Tibial nerve (tissue), 3 donors: ENCODE data around the gene GARIN6.

Experiments used
- POLR2A ChIP-seq, 2 donors: fragments of 450-650 bp; IDR thresholded peaks; one replicate each; pipeline ENCODE4 v1.6.1; 2017; ENCODE audit warnings: antibody characterized with exemption in 2 of 2, mild to moderate bottlenecking in 2 of 2, moderate library complexity in 2 of 2
- TF ChIP-seq, protein P1 (sequence below), 5 experiments: fragments of 200-600 bp in 3 of 5; fragments of 450-650 bp in 2 of 5; sonication (generic) in 3 of 5; IDR thresholded peaks; one replicate each; pipeline ENCODE4 v1.5.1; 2016 to 2019; ENCODE audit warnings: antibody characterized with exemption in 5 of 5, mild to moderate bottlenecking in 3 of 5, moderate library complexity in 2 of 5

DNA sequence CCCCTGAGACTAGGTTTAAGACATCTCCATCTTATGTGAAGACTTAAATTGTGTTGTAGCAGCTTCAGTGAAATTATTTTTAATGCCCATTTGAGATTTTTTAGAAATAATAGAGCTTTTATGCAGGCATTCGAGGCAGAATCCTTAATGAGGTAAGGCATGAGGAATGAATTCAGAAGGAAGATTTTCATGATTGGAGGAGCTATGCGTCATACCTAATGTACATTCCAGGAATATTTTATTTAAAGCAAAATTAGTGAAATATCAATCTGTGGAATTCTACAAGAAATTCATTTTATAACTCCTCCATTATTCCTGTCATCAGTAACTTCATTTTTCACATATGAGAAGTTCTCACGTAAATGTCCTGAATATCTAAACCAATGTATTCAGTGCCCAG lies 36.0 kb upstream of the GARIN6 start:
- TF ChIP-seq, protein P1, sequence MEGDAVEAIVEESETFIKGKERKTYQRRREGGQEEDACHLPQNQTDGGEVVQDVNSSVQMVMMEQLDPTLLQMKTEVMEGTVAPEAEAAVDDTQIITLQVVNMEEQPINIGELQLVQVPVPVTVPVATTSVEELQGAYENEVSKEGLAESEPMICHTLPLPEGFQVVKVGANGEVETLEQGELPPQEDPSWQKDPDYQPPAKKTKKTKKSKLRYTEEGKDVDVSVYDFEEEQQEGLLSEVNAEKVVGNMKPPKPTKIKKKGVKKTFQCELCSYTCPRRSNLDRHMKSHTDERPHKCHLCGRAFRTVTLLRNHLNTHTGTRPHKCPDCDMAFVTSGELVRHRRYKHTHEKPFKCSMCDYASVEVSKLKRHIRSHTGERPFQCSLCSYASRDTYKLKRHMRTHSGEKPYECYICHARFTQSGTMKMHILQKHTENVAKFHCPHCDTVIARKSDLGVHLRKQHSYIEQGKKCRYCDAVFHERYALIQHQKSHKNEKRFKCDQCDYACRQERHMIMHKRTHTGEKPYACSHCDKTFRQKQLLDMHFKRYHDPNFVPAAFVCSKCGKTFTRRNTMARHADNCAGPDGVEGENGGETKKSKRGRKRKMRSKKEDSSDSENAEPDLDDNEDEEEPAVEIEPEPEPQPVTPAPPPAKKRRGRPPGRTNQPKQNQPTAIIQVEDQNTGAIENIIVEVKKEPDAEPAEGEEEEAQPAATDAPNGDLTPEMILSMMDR (IDR thresholded peaks at IDR 0.05) = no peak
- TF ChIP-seq POLR2A (IDR thresholded peaks at IDR 0.05) = no peak
